Neural crest cell (in vitro differentiated cells): ENCODE measurements around the gene ECM1. TPM values are rescaled to one million over a fixed set of nuclear protein-coding genes. Genes with fewer than 3 reads are reported as not detected.

ENCODE experiments used
- DNase-seq: peaks from one replicate; pipeline ENCODE4 v3.0.0; 2021; ENCODE audit warnings: low read depth, mixed read lengths, low spot score
- H3K27ac Mint-ChIP-seq: one replicate; pipeline ENCODE4 v1.8.0; 2021; ENCODE audit warnings: mild to moderate bottlenecking, mixed read lengths; ENCODE audit not compliant: unreplicated experiment
- H3K27me3 Mint-ChIP-seq: 2 replicates; pipeline ENCODE4 v1.8.0; 2021; ENCODE audit warnings: low read depth, mild to moderate bottlenecking, mixed read lengths
- H3K36me3 Mint-ChIP-seq: 2 replicates; pipeline ENCODE4 v1.8.0; 2021; ENCODE audit warnings: low read depth, mild to moderate bottlenecking, mixed read lengths
- H3K4me1 Mint-ChIP-seq: 2 replicates; pipeline ENCODE4 v1.8.0; 2021; ENCODE audit warnings: mixed read lengths
- H3K4me3 Mint-ChIP-seq: one replicate; pipeline ENCODE4 v1.8.0; 2021; ENCODE audit warnings: mild to moderate bottlenecking, mixed read lengths
- H3K9me3 Mint-ChIP-seq: 2 replicates; pipeline ENCODE4 v1.8.0; 2021; ENCODE audit warnings: mixed read lengths
- CTCF ChIP-seq: fragments of 200-600 bp; sonication (generic); conservative IDR thresholded peaks from 2 replicates; pipeline ENCODE4 v1.5.0; 2021; ENCODE audit warnings: antibody characterized with exemption, mild to moderate bottlenecking
- total RNA-seq: library from RNA; stranded (reverse); gene quantifications from 2 replicates; pipeline ENCODE4 v1.2.1, GENCODE V29; 2021

The ECM1 gene
- total RNA-seq, 1 donor from 2014 or later = 5.5 TPM

GRCh38 chr1:150511985-150512660, 4.2 kb downstream of the ECM1 start:
- peak overlapping the region; percentile 19 for H3K4me3 Mint-ChIP-seq
- no peaks in the 10 kb centered on the region for H3K9me3 Mint-ChIP-seq
- DNase-seq = no peak
- peaks cover 4% of the 10 kb centered on the region for H3K27me3 Mint-ChIP-seq
- H3K36me3 Mint-ChIP-seq = no peaks in the 10 kb centered on the region
- peak overlapping the region; percentile 28 for H3K27ac Mint-ChIP-seq
- TF ChIP-seq CTCF = no peak
- peaks cover 36% of the 10 kb centered on the region for H3K4me1 Mint-ChIP-seq

- H3K36me3 Mint-ChIP-seq = no peaks in the 10 kb centered on the region
- no peaks in the 10 kb centered on the region for H3K9me3 Mint-ChIP-seq
- peak overlapping the region; percentile 28 for H3K27ac Mint-ChIP-seq
- peaks cover 32% of the 10 kb centered on the region for H3K4me1 Mint-ChIP-seq
- peaks cover 4% of the 10 kb centered on the region for H3K27me3 Mint-ChIP-seq
- DNase-seq = no peak
- peak overlapping the region; percentile 19 for H3K4me3 Mint-ChIP-seq
- no peak for TF ChIP-seq CTCF
Measured at GRCh38 chr1:150512846-150513245, 4.9 kb downstream of the ECM1 start.

GRCh38 chr1:150513351-150513791, 5.5 kb downstream of the ECM1 start:
- Mint-ChIP-seq H3K27ac (no peak overlapping the region), H3K36me3 (no peaks in the 10 kb centered on the region), H3K4me1 (peaks cover 27% of the 10 kb centered on the region), H3K27me3 (peaks cover 4% of the 10 kb centered on the region), H3K4me3 (peak overlapping the region; percentile 96), H3K9me3 (no peaks in the 10 kb centered on the region)
- TF ChIP-seq CTCF = no peak
- DNase-seq = no peak

GRCh38 chr1:150514260-150514659, 6.4 kb downstream of the ECM1 start:
- H3K9me3 Mint-ChIP-seq = no peaks in the 10 kb centered on the region
- no peak overlapping the region for H3K27ac Mint-ChIP-seq

GRCh38 chr1:150514913-150515327, 7.0 kb downstream of the ECM1 start:
- Mint-ChIP-seq H3K4me3 (peak overlapping the region; percentile 96), H3K36me3 (no peaks in the 10 kb centered on the region), H3K9me3 (no peaks in the 10 kb centered on the region), H3K4me1 (peaks cover 23% of the 10 kb centered on the region), H3K27me3 (peaks cover 4% of the 10 kb centered on the region), H3K27ac (peak overlapping the region; percentile 88)
- no peak for DNase-seq
- TF ChIP-seq CTCF = no peak

More at GRCh38 chr1:150514260-150514659, 6.4 kb downstream of the ECM1 start:
- H3K4me1 Mint-ChIP-seq = peaks cover 23% of the 10 kb centered on the region
- no peak for TF ChIP-seq CTCF
- H3K27me3 Mint-ChIP-seq = peaks cover 4% of the 10 kb centered on the region
- H3K36me3 Mint-ChIP-seq = no peaks in the 10 kb centered on the region
- DNase-seq = no peak
- H3K4me3 Mint-ChIP-seq = peak overlapping the region; percentile 96
